WTC11 (cell line): ENCODE data around the gene TMEM179B. TPM values are rescaled to one million over a fixed set of nuclear protein-coding genes. Genes with fewer than 3 reads are reported as not detected.

ENCODE experiments used
- ATF2 ChIP-seq: sonication (generic); formaldehyde crosslinking; IDR thresholded peaks from 2 replicates; pipeline ENCODE4 v1.8.1; 2022; ENCODE audit warnings: low read depth, missing genetic modification reagents, borderline replicate concordance
- CREB1 ChIP-seq: sonication (generic); formaldehyde crosslinking; IDR thresholded peaks from 2 replicates; pipeline ENCODE4 v1.8.0; 2023; ENCODE audit warnings: mild to moderate bottlenecking, missing genetic modification reagents
- KAT7 ChIP-seq: sonication (generic); formaldehyde crosslinking; IDR thresholded peaks from 2 replicates; pipeline ENCODE4 v1.8.1; 2023; ENCODE audit warnings: missing genetic modification reagents, mild to moderate bottlenecking, borderline replicate concordance
- NFYB ChIP-seq: sonication (generic); formaldehyde crosslinking; conservative IDR thresholded peaks from 2 replicates; pipeline ENCODE4 v1.8.0; 2022; ENCODE audit warnings: low read depth, missing genetic modification reagents
- RELA ChIP-seq: sonication (generic); formaldehyde crosslinking; IDR thresholded peaks from 2 replicates; pipeline ENCODE4 v1.8.1; 2022; ENCODE audit warnings: missing genetic modification reagents, mild to moderate bottlenecking, borderline replicate concordance
- RORB ChIP-seq: fragments of 250-450 bp; sonication (Bioruptor Pico); IDR thresholded peaks from 2 replicates; pipeline ENCODE4 v1.9.0; 2021; ENCODE audit warnings: mild to moderate bottlenecking
- TEAD4 ChIP-seq: sonication (generic); formaldehyde crosslinking; IDR thresholded peaks from 2 replicates; pipeline ENCODE4 v1.8.0; 2022; ENCODE audit warnings: mild to moderate bottlenecking, missing genetic modification reagents
- ZNF121 ChIP-seq: sonication (generic); formaldehyde crosslinking; IDR thresholded peaks from 2 replicates; pipeline ENCODE4 v1.8.0; 2023; ENCODE audit warnings: missing genetic modification reagents
- ZNF138 ChIP-seq: sonication (generic); formaldehyde crosslinking; conservative IDR thresholded peaks from 2 replicates; pipeline ENCODE4 v1.8.1; 2022; ENCODE audit warnings: mild to moderate bottlenecking, moderate library complexity, missing genetic modification reagents
- ZNF263 ChIP-seq: sonication (generic); formaldehyde crosslinking; IDR thresholded peaks from 2 replicates; pipeline ENCODE4 v1.8.1; 2022; ENCODE audit warnings: low read depth, mild to moderate bottlenecking, moderate library complexity, missing genetic modification reagents
- ZNF423 ChIP-seq: fragments of 250-450 bp; sonication (Bioruptor Pico); IDR thresholded peaks from 2 replicates; pipeline ENCODE4 v2.1.2; 2022; ENCODE audit warnings: mild to moderate bottlenecking, moderate library complexity
- ZNF671 ChIP-seq: fragments of 250-450 bp; sonication (Bioruptor Pico); IDR thresholded peaks from 2 replicates; pipeline ENCODE4 v1.8.0; 2021; ENCODE audit warnings: mild to moderate bottlenecking
- total RNA-seq: library from RNA; stranded (reverse); gene quantifications from 3 replicates; pipeline ENCODE4 v1.2.3, GENCODE V29; 2021
- TF ChIP-seq, protein P1 (sequence below): sonication (generic); formaldehyde crosslinking; IDR thresholded peaks from 2 replicates; pipeline ENCODE4 v1.8.1; 2023; ENCODE audit warnings: mild to moderate bottlenecking, missing genetic modification reagents, borderline replicate concordance
- TF ChIP-seq, protein P2 (sequence below): sonication (generic); formaldehyde crosslinking; IDR thresholded peaks from 2 replicates; pipeline ENCODE4 v1.8.0; 2022; ENCODE audit warnings: mild to moderate bottlenecking, missing genetic modification reagents
- TF ChIP-seq, protein P3 (sequence below): sonication (generic); formaldehyde crosslinking; IDR thresholded peaks from 2 replicates; pipeline ENCODE4 v1.8.1; 2023; ENCODE audit warnings: mild to moderate bottlenecking, missing genetic modification reagents, moderate library complexity
- TF ChIP-seq, protein P4 (sequence below): sonication (generic); formaldehyde crosslinking; IDR thresholded peaks from 2 replicates; pipeline ENCODE4 v1.8.1; 2022; ENCODE audit warnings: low read depth, mild to moderate bottlenecking, moderate library complexity, missing genetic modification reagents, borderline replicate concordance

Gene TMEM179B
- total RNA-seq, 1 experiment from 2014 or later = 21.4 TPM

- TF ChIP-seq, protein P1, sequence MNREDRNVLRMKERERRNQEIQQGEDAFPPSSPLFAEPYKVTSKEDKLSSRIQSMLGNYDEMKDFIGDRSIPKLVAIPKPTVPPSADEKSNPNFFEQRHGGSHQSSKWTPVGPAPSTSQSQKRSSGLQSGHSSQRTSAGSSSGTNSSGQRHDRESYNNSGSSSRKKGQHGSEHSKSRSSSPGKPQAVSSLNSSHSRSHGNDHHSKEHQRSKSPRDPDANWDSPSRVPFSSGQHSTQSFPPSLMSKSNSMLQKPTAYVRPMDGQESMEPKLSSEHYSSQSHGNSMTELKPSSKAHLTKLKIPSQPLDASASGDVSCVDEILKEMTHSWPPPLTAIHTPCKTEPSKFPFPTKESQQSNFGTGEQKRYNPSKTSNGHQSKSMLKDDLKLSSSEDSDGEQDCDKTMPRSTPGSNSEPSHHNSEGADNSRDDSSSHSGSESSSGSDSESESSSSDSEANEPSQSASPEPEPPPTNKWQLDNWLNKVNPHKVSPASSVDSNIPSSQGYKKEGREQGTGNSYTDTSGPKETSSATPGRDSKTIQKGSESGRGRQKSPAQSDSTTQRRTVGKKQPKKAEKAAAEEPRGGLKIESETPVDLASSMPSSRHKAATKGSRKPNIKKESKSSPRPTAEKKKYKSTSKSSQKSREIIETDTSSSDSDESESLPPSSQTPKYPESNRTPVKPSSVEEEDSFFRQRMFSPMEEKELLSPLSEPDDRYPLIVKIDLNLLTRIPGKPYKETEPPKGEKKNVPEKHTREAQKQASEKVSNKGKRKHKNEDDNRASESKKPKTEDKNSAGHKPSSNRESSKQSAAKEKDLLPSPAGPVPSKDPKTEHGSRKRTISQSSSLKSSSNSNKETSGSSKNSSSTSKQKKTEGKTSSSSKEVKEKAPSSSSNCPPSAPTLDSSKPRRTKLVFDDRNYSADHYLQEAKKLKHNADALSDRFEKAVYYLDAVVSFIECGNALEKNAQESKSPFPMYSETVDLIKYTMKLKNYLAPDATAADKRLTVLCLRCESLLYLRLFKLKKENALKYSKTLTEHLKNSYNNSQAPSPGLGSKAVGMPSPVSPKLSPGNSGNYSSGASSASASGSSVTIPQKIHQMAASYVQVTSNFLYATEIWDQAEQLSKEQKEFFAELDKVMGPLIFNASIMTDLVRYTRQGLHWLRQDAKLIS = peak; percentile 99
- peak; percentile 91 for TF ChIP-seq KAT7 (CRISPR knock-in tag)
- TF ChIP-seq RORB (CRISPR knock-in tag) = no peak
- TF ChIP-seq NFYB (CRISPR knock-in tag) = 0 out of 2 replicates have a peak, but pooled peaks have one; percentile 15
- TF ChIP-seq ATF2 (CRISPR knock-in tag) = no peak
- peak; percentile 97 for TF ChIP-seq CREB1 (CRISPR knock-in tag)
- TF ChIP-seq ZNF263 (CRISPR knock-in tag) = peak; percentile 35; the same call in 1 of the 2 replicates
- TF ChIP-seq, protein P2, sequence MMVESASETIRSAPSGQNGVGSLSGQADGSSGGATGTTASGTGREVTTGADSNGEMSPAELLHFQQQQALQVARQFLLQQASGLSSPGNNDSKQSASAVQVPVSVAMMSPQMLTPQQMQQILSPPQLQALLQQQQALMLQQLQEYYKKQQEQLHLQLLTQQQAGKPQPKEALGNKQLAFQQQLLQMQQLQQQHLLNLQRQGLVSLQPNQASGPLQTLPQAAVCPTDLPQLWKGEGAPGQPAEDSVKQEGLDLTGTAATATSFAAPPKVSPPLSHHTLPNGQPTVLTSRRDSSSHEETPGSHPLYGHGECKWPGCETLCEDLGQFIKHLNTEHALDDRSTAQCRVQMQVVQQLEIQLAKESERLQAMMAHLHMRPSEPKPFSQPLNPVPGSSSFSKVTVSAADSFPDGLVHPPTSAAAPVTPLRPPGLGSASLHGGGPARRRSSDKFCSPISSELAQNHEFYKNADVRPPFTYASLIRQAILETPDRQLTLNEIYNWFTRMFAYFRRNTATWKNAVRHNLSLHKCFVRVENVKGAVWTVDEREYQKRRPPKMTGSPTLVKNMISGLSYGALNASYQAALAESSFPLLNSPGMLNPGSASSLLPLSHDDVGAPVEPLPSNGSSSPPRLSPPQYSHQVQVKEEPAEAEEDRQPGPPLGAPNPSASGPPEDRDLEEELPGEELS (CRISPR knock-in tag) = peak; percentile 70
- TF ChIP-seq TEAD4 (CRISPR knock-in tag) = no peak
- TF ChIP-seq RELA (CRISPR knock-in tag) = peak; percentile 86; the same call in 1 of the 2 replicates
- TF ChIP-seq ZNF121 = peak; percentile 11; the same call in 1 of the 2 replicates
- TF ChIP-seq, protein P3, sequence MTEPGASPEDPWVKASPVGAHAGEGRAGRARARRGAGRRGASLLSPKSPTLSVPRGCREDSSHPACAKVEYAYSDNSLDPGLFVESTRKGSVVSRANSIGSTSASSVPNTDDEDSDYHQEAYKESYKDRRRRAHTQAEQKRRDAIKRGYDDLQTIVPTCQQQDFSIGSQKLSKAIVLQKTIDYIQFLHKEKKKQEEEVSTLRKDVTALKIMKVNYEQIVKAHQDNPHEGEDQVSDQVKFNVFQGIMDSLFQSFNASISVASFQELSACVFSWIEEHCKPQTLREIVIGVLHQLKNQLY = peak; percentile 89; the same call in 1 of the 2 replicates
- TF ChIP-seq, protein P4, sequence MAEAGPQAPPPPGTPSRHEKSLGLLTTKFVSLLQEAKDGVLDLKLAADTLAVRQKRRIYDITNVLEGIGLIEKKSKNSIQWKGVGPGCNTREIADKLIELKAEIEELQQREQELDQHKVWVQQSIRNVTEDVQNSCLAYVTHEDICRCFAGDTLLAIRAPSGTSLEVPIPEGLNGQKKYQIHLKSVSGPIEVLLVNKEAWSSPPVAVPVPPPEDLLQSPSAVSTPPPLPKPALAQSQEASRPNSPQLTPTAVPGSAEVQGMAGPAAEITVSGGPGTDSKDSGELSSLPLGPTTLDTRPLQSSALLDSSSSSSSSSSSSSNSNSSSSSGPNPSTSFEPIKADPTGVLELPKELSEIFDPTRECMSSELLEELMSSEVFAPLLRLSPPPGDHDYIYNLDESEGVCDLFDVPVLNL (CRISPR knock-in tag) = no peak
- no peak for TF ChIP-seq ZNF423 (CRISPR knock-in tag)
- TF ChIP-seq ZNF138 (CRISPR knock-in tag) = peak; percentile 97
- TF ChIP-seq ZNF671 (CRISPR knock-in tag) = peak; percentile 74; the same call in 1 of the 2 replicates
- TF ChIP-seq, all 79 proteins: peak for 46
Observed at GRCh38 chr11:62787005-62787759, at the start of gene TMEM179B (continued).
